HepG2 (cell line): ENCODE results near the gene CXCR2. TPM values are rescaled to one million over a fixed set of nuclear protein-coding genes. Genes with fewer than 3 reads are reported as not detected.
A peak's percentile ranks its signal among the peaks of the same experiment; 100 is the strongest.

Experiments used
- ATAC-seq: fragments of 200-7000 bp; cut with Tn5 transposase; 3 replicates; pipeline ENCODE4 v1.9.1; 2020; ENCODE audit warnings: mild to moderate bottlenecking, moderate library complexity
- Bru-seq: library from RNA; stranded (reverse); fragments of 400-500 nt; gene quantifications from one replicate; lab custom pipeline; 2021; lab: Mats Ljungman, UMichigan
- BruChase-seq, 2 experiments: library from RNA; stranded (reverse); fragments of 400-500 nt; gene quantifications; one replicate each; lab custom pipeline; 2021; lab: Mats Ljungman, UMichigan
- BruUV-seq: library from RNA; stranded (reverse); fragments of 400-500 nt; replicated peaks from 2 replicates; lab custom pipeline; 2021; lab: Mats Ljungman, UMichigan
- CTCF ChIA-PET: fragments of 300-600 bp; formaldehyde crosslinking; extraction: SDS; loops from one replicate; lab custom pipeline; 2021; ENCODE audit warnings: low total read pairs, inconsistent platforms, low intra/inter-chr PET ratio; lab: Yijun Ruan, JAX
- POLR2A ChIA-PET: fragments of 350-600 bp; sonication (Branson Sonifier 250); formaldehyde crosslinking; loops from one replicate; lab custom pipeline; 2020; ENCODE audit warnings: antibody characterized with exemption, inconsistent platforms; lab: Yijun Ruan, JAX
- DNase-seq: peaks from one replicate; pipeline ENCODE4 v3.0.0-alpha.2; 2015; ENCODE audit warnings: low spot score
- FAIRE-seq: peaks from 3 replicates; lab custom pipeline; 2011; peaks lifted over from hg19 to GRCh38; lab: Jason Lieb, UNC
- H2AFZ ChIP-seq: one replicate; pipeline ENCODE4 v1.6.1; 2011; ENCODE audit warnings: low read length, inconsistent platforms
- H3K27ac ChIP-seq: fragments of 300-600 bp; 3 replicates; pipeline ENCODE4 v1.8.0; 2011; ENCODE audit warnings: mixed run types, mild to moderate bottlenecking, mixed read lengths, low read length, inconsistent platforms; ENCODE audit not compliant: insufficient read depth; ENCODE audit errors: extremely low read length
- H3K27me3 ChIP-seq, 2 experiments: fragments of 200-600 bp in 1 of 2; 2 replicates in 1 of 2; 3 replicates in 1 of 2; pipeline versions ENCODE4 v1.6.0 to v1.8.0; 2011; ENCODE audit warnings: low read length in 2 of 2, mild to moderate bottlenecking in 2 of 2, moderate library complexity in 2 of 2, inconsistent platforms in 1 of 2; ENCODE audit not compliant: insufficient read depth in 2 of 2, control insufficient read depth in 1 of 2
- H3K36me3 ChIP-seq, 2 experiments: fragments of 200-600 bp in 1 of 2; replicated peaks in 1 of 2; 2 replicates in 1 of 2; 3 replicates in 1 of 2; pipeline versions ENCODE4 v1.5.1 to v1.8.0; 2011; ENCODE audit warnings: low read length in 2 of 2, inconsistent platforms in 1 of 2; ENCODE audit not compliant: insufficient read depth in 2 of 2, control insufficient read depth in 1 of 2
- H3K4me1 ChIP-seq: 2 replicates; pipeline ENCODE4 v1.5.1; 2012; ENCODE audit warnings: low read length, inconsistent platforms; ENCODE audit not compliant: insufficient read depth
- H3K4me2 ChIP-seq: 2 replicates; pipeline ENCODE4 v1.6.0; 2011; ENCODE audit warnings: low read depth, low read length, inconsistent platforms
- H3K4me3 ChIP-seq, 3 experiments: fragments of 200-600 bp in 1 of 3; sonication (generic), shearing (Covaris generic) in 1 of 3; replicated peaks in 1 of 3; 2 replicates each; pipeline ENCODE4 v1.5.1; 2011 to 2016; ENCODE audit warnings: low read length in 3 of 3, inconsistent platforms in 2 of 3, low read depth in 2 of 3, mild to moderate bottlenecking in 2 of 3, control low read depth in 1 of 3, mixed read lengths in 1 of 3; ENCODE audit not compliant: insufficient read depth in 1 of 3
- H3K79me2 ChIP-seq: one replicate; pipeline ENCODE4 v1.6.1; 2011; ENCODE audit warnings: low read length, inconsistent platforms; ENCODE audit not compliant: insufficient read depth
- H3K9ac ChIP-seq: 2 replicates; pipeline ENCODE4 v1.6.0; 2011; ENCODE audit warnings: mild to moderate bottlenecking, low read depth, low read length, inconsistent platforms; ENCODE audit not compliant: insufficient read depth
- H3K9me3 ChIP-seq: 2 replicates; pipeline ENCODE4 v1.5.1; 2012; ENCODE audit warnings: mild to moderate bottlenecking, low read length
- H4K20me1 ChIP-seq: 2 replicates; pipeline ENCODE4 v1.6.0; 2011; ENCODE audit warnings: inconsistent platforms, mild to moderate bottlenecking, low read length, moderate library complexity; ENCODE audit not compliant: insufficient read depth
- FOXP1 ChIP-seq, 2 experiments: fragments of 450-650 bp in 1 of 2; IDR thresholded peaks; 2 replicates each; pipeline ENCODE4 v1.6.1; 2017 to 2018; ENCODE audit warnings: antibody characterized with exemption in 1 of 2
- GPN1 ChIP-seq: sonication (generic); formaldehyde crosslinking; IDR thresholded peaks from 2 replicates; pipeline ENCODE4 v1.5.1; 2020; ENCODE audit warnings: missing genetic modification reagents, borderline replicate concordance
- IKZF1 ChIP-seq: fragments of 450-650 bp; IDR thresholded peaks from 2 replicates; pipeline ENCODE4 v1.7.1; 2016
- SRSF4 ChIP-seq: fragments of 200-400 bp; formaldehyde crosslinking; IDR thresholded peaks from one replicate; pipeline ENCODE4 v1.6.1; 2018; ENCODE audit warnings: mild to moderate bottlenecking, low read depth, low read length, moderate library complexity; ENCODE audit not compliant: poor library complexity, severe bottlenecking
- TMF1 ChIP-seq: sonication (generic); formaldehyde crosslinking; IDR thresholded peaks from 2 replicates; pipeline ENCODE4 v1.8.1; 2022; ENCODE audit warnings: low read depth, missing genetic modification reagents
- TOPORS ChIP-seq: sonication (generic); formaldehyde crosslinking; IDR thresholded peaks from 2 replicates; pipeline ENCODE4 v1.8.0; 2023; ENCODE audit warnings: mild to moderate bottlenecking, missing genetic modification reagents
- ZBTB1 ChIP-seq: sonication (generic); formaldehyde crosslinking; IDR thresholded peaks from 2 replicates; pipeline ENCODE4 v1.4.0; 2020; ENCODE audit warnings: missing genetic modification reagents, borderline replicate concordance
- ZNF780A ChIP-seq: sonication (generic); formaldehyde crosslinking; IDR thresholded peaks from 2 replicates; pipeline ENCODE4 v1.8.0; 2022; ENCODE audit warnings: mild to moderate bottlenecking, missing genetic modification reagents, moderate library complexity
- WGBS: methylation state at CpG from one replicate; pipeline ENCODE4 v1.1.6; 2017; ENCODE audit warnings: low lambda C conversion rate; 5-methylcytosine and 5-hydroxymethylcytosine counted together
- in situ Hi-C: cut with HindIII; loops from 2 replicates; pipeline ENCODE4 v1.10.0; 2017; ENCODE audit warnings: low pct_unique_long_range_greater_than_20kb; ENCODE audit not compliant: extremely low pct_ligation_motif_present
- intact Hi-C: fragments of 100-400 bp; cut with micrococcal nuclease; formaldehyde crosslinking; loops from one replicate; pipeline ENCODE4 v1.10.0; 2022; ENCODE audit not compliant: unreplicated experiment
- long read RNA-seq, 2 experiments: library from RNA in 1 of 2; library from polyadenylated mRNA in 1 of 2; stranded (forward) in 1 of 2; unstranded in 1 of 2; transcript quantifications; one replicate each; pipeline ENCODE4 v2.0.0, GENCODE V29; 2019 to 2022
- polyA minus RNA-seq, 3 experiments: library from RNA; depleted of rRNA, polyadenylated mRNA; stranded (reverse); fragments of >200 nt; gene quantifications; 2 replicates each; pipeline ENCODE4 v1.2.3, GENCODE V29; 2011; ENCODE audit warnings: low replicate concordance in 1 of 3
- polyA plus RNA-seq, 8 experiments: library from polyadenylated mRNA; depleted of rRNA in 3 of 8; stranded (reverse) in 7 of 8; unstranded in 1 of 8; fragments of >200 nt; fragmentation: Illumina TruSeq in 4 of 8; extraction: Trizol in 4 of 8; gene quantifications; 2 replicates each; pipeline versions ENCODE4 v1.2.1 to v1.2.3, GENCODE V29; 2011 to 2016; ENCODE audit warnings: low read depth in 4 of 8, missing spikeins in 1 of 8, mixed read lengths in 1 of 8; ENCODE audit not compliant: insufficient read depth in 1 of 8
- total RNA-seq, 5 experiments: library from RNA; depleted of rRNA; stranded (reverse); fragments of >200 nt; fragmentation: Illumina TruSeq; extraction: Trizol; gene quantifications; 2 replicates each; pipeline ENCODE4 v1.2.3, GENCODE V29; 2016; ENCODE audit warnings: low read depth in 1 of 5
- TF ChIP-seq, protein P1 (sequence below), 2 experiments: fragments of 450-650 bp in 1 of 2; sonication (generic) in 1 of 2; formaldehyde crosslinking in 1 of 2; IDR thresholded peaks; 2 replicates each; pipeline versions ENCODE4 v1.6.1 to v1.8.0; 2016 to 2022; ENCODE audit warnings: antibody characterized with exemption in 1 of 2, mild to moderate bottlenecking in 1 of 2, missing genetic modification reagents in 1 of 2

CXCR2 gene
- total RNA-seq (2016; rRNA removed; fragmentation: Illumina TruSeq; extraction: Trizol), result not detected in 2 replicates
- not detected in 2 replicates for total RNA-seq (2016; cell fraction: cytosol; rRNA removed; fragmentation: Illumina TruSeq; extraction: Trizol; ENCODE audit: low read depth)
- not detected in 2 replicates for total RNA-seq (2016; cell fraction: insoluble cytoplasmic fraction; rRNA removed; fragmentation: Illumina TruSeq; extraction: Trizol)
- total RNA-seq (2016; cell fraction: membrane; rRNA removed; fragmentation: Illumina TruSeq; extraction: Trizol), result not detected in 2 replicates
- not detected in 2 replicates for total RNA-seq (2016; cell fraction: nucleus; rRNA removed; fragmentation: Illumina TruSeq; extraction: Trizol)
- polyA plus RNA-seq (2011; rRNA removed), result not detected in 2 replicates
- polyA plus RNA-seq (2011; cell fraction: cytosol; rRNA removed), result not detected in 2 replicates
- not detected in 2 replicates for polyA plus RNA-seq (2011; cell fraction: nucleus; rRNA removed)
- not detected in 2 replicates for polyA plus RNA-seq (2012)
- polyA plus RNA-seq (2016; cell fraction: cytosol; fragmentation: Illumina TruSeq; extraction: Trizol; ENCODE audit: low read depth), result not detected in 2 replicates
- polyA plus RNA-seq (2016; cell fraction: insoluble cytoplasmic fraction; fragmentation: Illumina TruSeq; extraction: Trizol; ENCODE audit: low read depth), result not detected in 2 replicates
- not detected in 2 replicates for polyA plus RNA-seq (2016; cell fraction: membrane; fragmentation: Illumina TruSeq; extraction: Trizol; ENCODE audit: low read depth)
- polyA plus RNA-seq (2016; cell fraction: nucleus; fragmentation: Illumina TruSeq; extraction: Trizol; ENCODE audit: insufficient read depth, low read depth), result not detected in 2 replicates
- polyA minus RNA-seq (2011; rRNA and poly(A)+ RNA removed; ENCODE audit: low replicate concordance), result 0.65 TPM in 1 of 2 replicates, not detected in the other
- polyA minus RNA-seq (2011; cell fraction: cytosol; rRNA and poly(A)+ RNA removed), result not detected in 2 replicates
- not detected in 2 replicates for polyA minus RNA-seq (2011; cell fraction: nucleus; rRNA and poly(A)+ RNA removed)
- not detected for Bru-seq, nascent RNA
- BruChase-seq, experiment 1, labeled RNA remaining after a 6-hour chase, result not detected
- not detected for BruChase-seq, experiment 2, labeled RNA remaining after a 2-hour chase
- long read RNA-seq, experiment 1, result 0 reads
- long read RNA-seq, experiment 2, result 0 reads

DNA sequence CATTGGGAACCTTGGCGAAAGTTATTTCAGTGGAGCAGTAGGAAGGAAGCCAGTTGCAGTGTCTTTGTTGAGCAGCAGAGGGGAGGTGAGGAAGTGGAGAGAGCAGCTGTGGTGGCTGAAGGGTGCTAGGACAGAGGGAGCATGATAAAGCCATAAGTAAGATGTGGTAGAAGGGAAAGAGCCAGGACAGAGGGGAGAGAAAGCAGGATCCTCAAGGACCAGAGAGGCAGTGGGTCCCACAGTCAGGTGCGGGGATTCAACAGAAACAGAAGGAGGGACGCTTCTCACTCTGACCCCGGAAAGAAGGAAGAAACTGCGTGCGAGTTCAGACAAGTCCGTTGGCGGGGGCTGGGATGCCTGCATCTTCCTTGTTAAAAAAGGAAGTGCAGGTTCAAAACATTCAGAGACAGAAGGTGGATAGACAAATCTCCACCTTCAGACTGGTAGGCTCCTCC is at the start of gene CXCR2:
CXCR2 (plus strand) TSS at position 403 of the 455 bp plus-strand sequence. CDS start 8,774 bp downstream, outside the sequence.
- CTCF ChIA-PET, result no interaction called here
- ATAC-seq, result peak; percentile 72
- TF ChIP-seq, protein P1, sequence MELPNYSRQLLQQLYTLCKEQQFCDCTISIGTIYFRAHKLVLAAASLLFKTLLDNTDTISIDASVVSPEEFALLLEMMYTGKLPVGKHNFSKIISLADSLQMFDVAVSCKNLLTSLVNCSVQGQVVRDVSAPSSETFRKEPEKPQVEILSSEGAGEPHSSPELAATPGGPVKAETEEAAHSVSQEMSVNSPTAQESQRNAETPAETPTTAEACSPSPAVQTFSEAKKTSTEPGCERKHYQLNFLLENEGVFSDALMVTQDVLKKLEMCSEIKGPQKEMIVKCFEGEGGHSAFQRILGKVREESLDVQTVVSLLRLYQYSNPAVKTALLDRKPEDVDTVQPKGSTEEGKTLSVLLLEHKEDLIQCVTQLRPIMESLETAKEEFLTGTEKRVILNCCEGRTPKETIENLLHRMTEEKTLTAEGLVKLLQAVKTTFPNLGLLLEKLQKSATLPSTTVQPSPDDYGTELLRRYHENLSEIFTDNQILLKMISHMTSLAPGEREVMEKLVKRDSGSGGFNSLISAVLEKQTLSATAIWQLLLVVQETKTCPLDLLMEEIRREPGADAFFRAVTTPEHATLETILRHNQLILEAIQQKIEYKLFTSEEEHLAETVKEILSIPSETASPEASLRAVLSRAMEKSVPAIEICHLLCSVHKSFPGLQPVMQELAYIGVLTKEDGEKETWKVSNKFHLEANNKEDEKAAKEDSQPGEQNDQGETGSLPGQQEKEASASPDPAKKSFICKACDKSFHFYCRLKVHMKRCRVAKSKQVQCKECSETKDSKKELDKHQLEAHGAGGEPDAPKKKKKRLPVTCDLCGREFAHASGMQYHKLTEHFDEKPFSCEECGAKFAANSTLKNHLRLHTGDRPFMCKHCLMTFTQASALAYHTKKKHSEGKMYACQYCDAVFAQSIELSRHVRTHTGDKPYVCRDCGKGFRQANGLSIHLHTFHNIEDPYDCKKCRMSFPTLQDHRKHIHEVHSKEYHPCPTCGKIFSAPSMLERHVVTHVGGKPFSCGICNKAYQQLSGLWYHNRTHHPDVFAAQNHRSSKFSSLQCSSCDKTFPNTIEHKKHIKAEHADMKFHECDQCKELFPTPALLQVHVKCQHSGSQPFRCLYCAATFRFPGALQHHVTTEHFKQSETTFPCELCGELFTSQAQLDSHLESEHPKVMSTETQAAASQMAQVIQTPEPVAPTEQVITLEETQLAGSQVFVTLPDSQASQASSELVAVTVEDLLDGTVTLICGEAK (IDR thresholded peaks at IDR 0.05), result no peak
- TF ChIP-seq, protein P1 (CRISPR knock-in tag; IDR thresholded peaks at IDR 0.05), result no peak
- TF ChIP-seq GPN1 (CRISPR knock-in tag), result no peak
- no peak for TF ChIP-seq TMF1 (CRISPR knock-in tag)
- no peak for TF ChIP-seq ZNF780A (CRISPR knock-in tag)
- no peak for TF ChIP-seq IKZF1
- no peak for TF ChIP-seq ZBTB1
- TF ChIP-seq FOXP1 (IDR thresholded peaks at IDR 0.05), result no peak
- TF ChIP-seq FOXP1 (CRISPR knock-in tag; IDR thresholded peaks at IDR 0.05), result no peak
- TF ChIP-seq SRSF4, result no peak
- no peak for TF ChIP-seq TOPORS

More for the DNA sequence above, at the start of gene CXCR2:
- H2AFZ ChIP-seq, result no peak within 1 kb of the TSS
- POLR2A ChIA-PET, result no interaction called here
- H3K4me1 ChIP-seq, result no peaks in the 10 kb centered on the region
- intact Hi-C loops, result no loop called here
- H3K4me3 ChIP-seq, result no peak within 1 kb of the TSS
- WGBS, result 33% methylated on average over 8 of the region's 8 CpGs
- DNase-seq, result no peak
- H3K9ac ChIP-seq, result no peak within 1 kb of the TSS
- peaks cover 1 to 42% of the 10 kb centered on the region in 2 experiments for H3K27me3 ChIP-seq
- BruUV-seq, result no TSS peak
- no peak within 1 kb of the TSS for H3K27ac ChIP-seq
- in situ Hi-C loops, result no loop called here
- FAIRE-seq, result no peak
- no peak within 1 kb of the TSS for H3K4me2 ChIP-seq
- H3K9me3 ChIP-seq, result no peaks in the 10 kb centered on the region
- no peaks in the 10 kb centered on the region for H4K20me1 ChIP-seq
- no peaks in the 10 kb centered on the region for H3K36me3 ChIP-seq
- no peaks in the 10 kb centered on the region for H3K79me2 ChIP-seq
